Testis (tissue), 3 donors: Measurements from ENCODE around the gene C14orf93. TPM values are rescaled to one million over a fixed set of nuclear protein-coding genes. Genes with fewer than 3 reads are reported as not detected.
A peak's percentile ranks its signal among the peaks of the same experiment; 100 is the strongest.

Source experiments
- DNase-seq: peaks from one replicate; pipeline ENCODE4 v3.0.0-alpha.2; 2019
- H3K27ac ChIP-seq, 2 donors: fragments of 200-600 bp; sonication (generic); one replicate each; pipeline ENCODE4 v1.5.1; 2019
- H3K27me3 ChIP-seq: fragments of 200-600 bp; sonication (generic); one replicate; pipeline ENCODE4 v1.5.1; 2019
- H3K36me3 ChIP-seq: fragments of 200-600 bp; sonication (generic); one replicate; pipeline ENCODE4 v1.5.1; 2017; ENCODE audit warnings: low read depth; ENCODE audit errors: missing control alignments
- H3K4me1 ChIP-seq: fragments of 200-600 bp; sonication (generic); one replicate; pipeline ENCODE4 v1.5.1; 2019
- H3K4me3 ChIP-seq, 2 donors: fragments of 200-600 bp; sonication (generic); one replicate each; pipeline ENCODE4 v1.5.1; 2017 to 2019
- H3K9me3 ChIP-seq: fragments of 200-600 bp; sonication (generic); one replicate; pipeline ENCODE4 v1.5.1; 2017
- CTCF ChIP-seq, 3 experiments: fragments of 450-650 bp in 2 of 3; fragments of 200-600 bp in 1 of 3; sonication (generic) in 1 of 3; IDR thresholded peaks; one replicate each; pipeline ENCODE4 v1.5.1; 2016 to 2019; ENCODE audit warnings: antibody characterized with exemption in 3 of 3, mild to moderate bottlenecking in 2 of 3, moderate library complexity in 1 of 3
- POLR2A ChIP-seq: fragments of 450-650 bp; IDR thresholded peaks from one replicate; pipeline ENCODE4 v1.6.1; 2017; ENCODE audit warnings: antibody characterized with exemption, mild to moderate bottlenecking, moderate library complexity
- WGBS, 2 donors: methylation state at CpG; one replicate each; pipeline ENCODE4 v1.1.5; 2018; 5-methylcytosine and 5-hydroxymethylcytosine counted together
- intact Hi-C: fragments of 100-400 bp; cut with DNase I; formaldehyde crosslinking; loops from one replicate; pipeline ENCODE4 v1.15.1; 2023; ENCODE audit warnings: low total_unique reads
- polyA plus RNA-seq: library from polyadenylated mRNA; stranded (reverse); fragments of 350-450 nt; fragmentation: Illumina TruSeq; extraction: RNeasy Lipid Tissue Mini Kit (QIAGEN cat#74804); gene quantifications from one replicate; pipeline ENCODE4 v1.2.3, GENCODE V29; 2014; ENCODE audit warnings: low read depth, low replicate concordance; ENCODE audit not compliant: insufficient read depth
- total RNA-seq, 2 donors: library from RNA; depleted of rRNA; stranded (reverse); fragments of >200 nt; gene quantifications; one replicate each; pipeline ENCODE4 v1.2.3, GENCODE V29; 2016

The C14orf93 gene
- total and polyA plus RNA-seq, 3 donors from 2014 or later: 4.5 to 17.5 (median 12.5) TPM

DNA sequence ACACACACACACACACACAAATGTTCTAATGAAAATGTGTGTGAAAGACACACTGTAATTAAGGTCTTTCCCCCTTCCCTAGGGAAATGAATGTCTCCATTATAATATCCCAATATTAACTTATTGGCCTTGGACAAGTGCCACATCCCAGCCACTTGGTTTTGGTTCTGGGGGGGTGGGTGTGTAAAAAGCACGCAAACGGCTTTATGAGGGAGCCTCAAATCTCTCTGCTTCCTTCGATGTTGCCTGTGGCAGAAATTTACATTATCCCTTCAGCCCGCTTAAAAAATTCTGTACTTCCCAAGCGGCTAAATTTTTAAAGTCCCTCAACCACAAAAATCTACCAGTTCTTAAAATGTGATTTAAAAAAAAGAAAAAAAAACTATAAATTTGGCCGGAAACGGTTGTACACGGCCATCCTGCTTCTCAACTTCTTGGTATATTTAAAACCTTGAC, 432 bp downstream of the C14orf93 start:
- no peak for TF ChIP-seq CTCF (IDR thresholded peaks at IDR 0.05)
- TF ChIP-seq POLR2A: no peak
- DNase-seq: no peak
- no peaks in the 10 kb centered on the region for H3K9me3 ChIP-seq
- WGBS, 2 donors: 17 to 19% methylated on average over 8 of the region's 8 CpGs
- no peaks in the 10 kb centered on the region for H3K27me3 ChIP-seq
- no peaks in the 10 kb centered on the region for H3K36me3 ChIP-seq
- H3K27ac ChIP-seq: peak overlapping the region in 1 of 2 donors; percentile 90
- peak overlapping the region; percentile 58 to 62 for H3K4me3 ChIP-seq
- H3K4me1 ChIP-seq: peaks cover 15% of the 10 kb centered on the region
- intact Hi-C loops: no loop called here

DNA sequence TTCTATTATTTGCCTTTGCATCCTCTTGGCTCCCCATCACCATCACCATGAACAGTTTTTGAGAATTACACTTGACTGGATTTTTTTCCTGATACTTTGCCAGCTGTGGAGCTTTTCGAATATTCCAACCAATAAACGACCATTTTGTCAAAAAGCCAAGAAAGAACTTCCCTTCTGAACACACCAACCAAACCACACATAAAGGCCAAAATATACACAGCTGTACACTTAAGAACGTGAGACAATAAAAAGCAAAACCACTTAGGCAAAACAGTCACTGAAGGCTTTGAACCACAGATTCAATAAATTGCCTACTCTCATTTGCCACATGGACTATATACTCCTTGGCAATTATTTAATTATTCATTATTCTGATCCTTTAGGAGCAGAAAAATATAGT, 1.1 kb downstream of the C14orf93 start:
- H3K27ac ChIP-seq: no peak overlapping the region
- WGBS, 2 donors: 13 to 27% methylated on average over 3 of the region's 3 CpGs
- H3K36me3 ChIP-seq: no peaks in the 10 kb centered on the region
- TF ChIP-seq CTCF (IDR thresholded peaks at IDR 0.05) (no peak), POLR2A (no peak)
- intact Hi-C loops: no loop called here
- peaks cover 15% of the 10 kb centered on the region for H3K4me1 ChIP-seq
- no peak for DNase-seq
- no peaks in the 10 kb centered on the region for H3K9me3 ChIP-seq
- H3K4me3 ChIP-seq: no peak overlapping the region
- H3K27me3 ChIP-seq: no peaks in the 10 kb centered on the region

DNA sequence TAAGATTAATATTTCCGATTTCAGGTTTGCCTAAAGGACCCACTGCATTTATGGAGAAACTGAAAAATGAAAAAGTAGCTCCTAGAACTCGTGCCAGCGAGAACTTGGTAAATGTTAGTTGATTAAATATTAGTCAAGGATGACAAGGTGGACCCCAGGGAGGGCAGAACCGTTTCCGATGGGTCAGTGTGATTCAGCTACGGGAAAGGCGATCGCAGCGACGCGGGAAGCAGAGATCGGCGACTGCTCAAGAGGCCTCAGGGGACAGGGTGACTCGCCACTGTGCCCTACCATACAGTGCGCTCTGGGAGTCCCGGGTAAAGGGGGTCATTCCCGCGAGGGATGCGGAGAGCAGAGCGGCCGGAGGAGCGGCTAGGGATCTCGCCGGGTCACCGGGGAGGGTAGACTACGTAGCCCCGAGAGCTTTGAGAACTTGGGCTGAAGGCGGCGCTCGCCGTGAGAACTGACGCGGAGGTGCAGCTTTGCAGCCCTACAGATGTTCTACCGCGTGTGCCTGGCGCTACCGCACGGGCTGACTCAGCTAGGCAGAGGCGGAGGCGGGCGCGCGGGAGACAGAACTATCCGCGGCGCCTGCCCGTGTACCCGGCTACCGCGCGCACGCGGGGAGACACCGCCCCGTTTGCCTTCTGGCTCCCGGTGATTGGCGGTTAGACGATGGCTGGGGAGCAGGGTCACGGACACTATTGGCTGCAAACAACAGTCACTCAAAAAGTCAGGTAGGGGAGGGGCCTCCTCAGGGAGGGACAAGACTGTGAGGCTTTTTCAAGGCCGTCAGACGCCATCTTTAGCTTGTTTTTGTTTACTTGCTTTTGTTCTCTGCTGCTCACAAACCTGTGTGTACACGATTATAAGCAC, 3.2 kb downstream of the C14orf93 start:
- peaks cover 15% of the 10 kb centered on the region for H3K4me1 ChIP-seq
- intact Hi-C loops: no loop called here
- 1 to 2% methylated on average over 22 to 41 of the region's 62 CpGs for WGBS, 2 donors
- peak; percentile 33 for TF ChIP-seq POLR2A
- no peak for TF ChIP-seq CTCF (IDR thresholded peaks at IDR 0.05)
- H3K27ac ChIP-seq: peak overlapping the region; percentile 91 to 96
- H3K9me3 ChIP-seq: no peaks in the 10 kb centered on the region
- peak; percentile 99 for DNase-seq
- no peaks in the 10 kb centered on the region for H3K36me3 ChIP-seq
- no peaks in the 10 kb centered on the region for H3K27me3 ChIP-seq
- peak overlapping the region; percentile 61 to 81 for H3K4me3 ChIP-seq

DNA sequence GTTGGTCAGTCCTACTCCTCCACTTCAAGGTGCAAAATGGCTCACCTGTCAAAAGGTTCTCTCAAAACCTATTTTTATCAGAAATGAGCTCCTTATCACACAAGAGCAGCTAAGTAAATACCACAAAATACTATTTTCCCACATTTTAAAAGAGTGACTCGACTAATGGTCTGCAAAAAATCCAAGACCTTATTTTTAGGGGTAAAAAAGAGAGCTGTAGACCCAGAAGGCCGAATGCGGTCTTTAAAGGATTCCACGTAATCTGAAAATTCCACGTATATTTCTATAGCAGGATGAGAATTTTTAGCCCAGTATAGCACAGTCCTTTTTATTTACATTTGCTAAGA, 3.8 kb downstream of the C14orf93 start:
- Histone ChIP-seq H3K4me1 (peaks cover 15% of the 10 kb centered on the region), H3K27me3 (no peaks in the 10 kb centered on the region), H3K9me3 (no peaks in the 10 kb centered on the region), H3K27ac (peak overlapping the region in 1 of 2 donors; percentile 91), H3K4me3 (peak overlapping the region; percentile 61 to 81), H3K36me3 (no peaks in the 10 kb centered on the region)
- intact Hi-C loops: no loop called here
- WGBS, 2 donors: 41 to 52% methylated on average over 5 of the region's 5 CpGs
- TF ChIP-seq CTCF (IDR thresholded peaks at IDR 0.05) (no peak), POLR2A (no peak)
- DNase-seq: no peak
